ENCODE measurements around the gene TSPAN17. TPM values are rescaled to one million over a fixed set of nuclear protein-coding genes. Genes with fewer than 3 reads are reported as not detected.

TSPAN17 gene
- total RNA-seq, 1 donor from 2014 or later = 47.3 TPM

DNA sequence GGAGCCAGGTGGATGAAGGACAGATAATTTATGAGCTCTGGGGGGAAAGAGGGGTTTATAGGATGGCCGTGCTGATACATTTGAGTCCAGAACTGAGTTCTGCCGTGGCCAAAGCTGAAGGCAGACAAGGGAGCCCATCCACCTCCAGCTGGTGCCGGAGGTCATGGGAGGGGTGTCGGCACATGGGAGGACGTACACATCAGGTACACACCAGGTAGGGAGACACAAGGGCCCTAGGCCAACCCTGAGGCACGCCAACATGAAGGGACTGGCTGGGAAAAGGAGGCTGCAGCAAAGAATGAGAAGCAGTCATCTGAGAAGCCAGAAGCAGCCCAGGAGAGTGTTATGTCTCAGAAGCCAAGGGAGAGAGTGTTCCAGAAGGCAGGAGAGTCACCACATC lies 35.3 kb upstream of the TSPAN17 start:
- H3K36me3 Mint-ChIP-seq = no peaks in the 10 kb centered on the region
- no peak for DNase-seq (ENCODE audit: low spot score in 2 of 2, unreplicated experiment in 2 of 2)
- peaks cover 10% of the 10 kb centered on the region for H3K4me1 Mint-ChIP-seq
- no peaks in the 10 kb centered on the region for H3K9me3 Mint-ChIP-seq
- H3K27ac Mint-ChIP-seq = no peak overlapping the region
- peaks cover 68% of the 10 kb centered on the region for H3K27me3 Mint-ChIP-seq (ENCODE audit: low read depth)
- TF ChIP-seq, protein P1, sequence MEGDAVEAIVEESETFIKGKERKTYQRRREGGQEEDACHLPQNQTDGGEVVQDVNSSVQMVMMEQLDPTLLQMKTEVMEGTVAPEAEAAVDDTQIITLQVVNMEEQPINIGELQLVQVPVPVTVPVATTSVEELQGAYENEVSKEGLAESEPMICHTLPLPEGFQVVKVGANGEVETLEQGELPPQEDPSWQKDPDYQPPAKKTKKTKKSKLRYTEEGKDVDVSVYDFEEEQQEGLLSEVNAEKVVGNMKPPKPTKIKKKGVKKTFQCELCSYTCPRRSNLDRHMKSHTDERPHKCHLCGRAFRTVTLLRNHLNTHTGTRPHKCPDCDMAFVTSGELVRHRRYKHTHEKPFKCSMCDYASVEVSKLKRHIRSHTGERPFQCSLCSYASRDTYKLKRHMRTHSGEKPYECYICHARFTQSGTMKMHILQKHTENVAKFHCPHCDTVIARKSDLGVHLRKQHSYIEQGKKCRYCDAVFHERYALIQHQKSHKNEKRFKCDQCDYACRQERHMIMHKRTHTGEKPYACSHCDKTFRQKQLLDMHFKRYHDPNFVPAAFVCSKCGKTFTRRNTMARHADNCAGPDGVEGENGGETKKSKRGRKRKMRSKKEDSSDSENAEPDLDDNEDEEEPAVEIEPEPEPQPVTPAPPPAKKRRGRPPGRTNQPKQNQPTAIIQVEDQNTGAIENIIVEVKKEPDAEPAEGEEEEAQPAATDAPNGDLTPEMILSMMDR (IDR thresholded peaks at IDR 0.05; ENCODE audit: unreplicated experiment) = no peak
- H3K4me3 Mint-ChIP-seq = no peak overlapping the region

DNA sequence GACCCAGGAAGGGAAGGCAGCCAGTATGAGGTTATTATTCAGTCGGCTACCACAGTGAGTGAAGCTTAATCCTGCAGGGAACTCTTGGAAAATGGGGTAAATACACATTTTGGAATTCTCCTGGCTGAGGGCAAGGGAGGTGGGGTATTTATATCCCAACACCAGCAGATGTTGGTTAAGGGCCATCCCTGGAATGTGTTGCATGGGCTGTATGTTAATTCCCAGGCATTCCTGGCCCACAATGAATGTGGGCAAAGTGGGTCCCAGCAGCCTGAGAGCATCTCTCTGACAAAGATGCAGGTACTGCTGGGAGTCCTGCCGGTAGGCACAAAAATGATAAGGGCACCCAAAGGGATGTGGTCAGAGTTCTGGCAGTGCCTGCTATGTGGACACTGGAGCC lies 34.4 kb upstream of the TSPAN17 start:
- Mint-ChIP-seq H3K4me1 (peaks cover 10% of the 10 kb centered on the region), H3K27me3 (ENCODE audit: low read depth) (peaks cover 76% of the 10 kb centered on the region), H3K27ac (no peak overlapping the region), H3K9me3 (no peaks in the 10 kb centered on the region), H3K36me3 (no peaks in the 10 kb centered on the region), H3K4me3 (no peak overlapping the region)
- TF ChIP-seq, protein P1 (IDR thresholded peaks at IDR 0.05; ENCODE audit: unreplicated experiment) = no peak
- DNase-seq (ENCODE audit: low spot score in 2 of 2, unreplicated experiment in 2 of 2) = no peak

DNA sequence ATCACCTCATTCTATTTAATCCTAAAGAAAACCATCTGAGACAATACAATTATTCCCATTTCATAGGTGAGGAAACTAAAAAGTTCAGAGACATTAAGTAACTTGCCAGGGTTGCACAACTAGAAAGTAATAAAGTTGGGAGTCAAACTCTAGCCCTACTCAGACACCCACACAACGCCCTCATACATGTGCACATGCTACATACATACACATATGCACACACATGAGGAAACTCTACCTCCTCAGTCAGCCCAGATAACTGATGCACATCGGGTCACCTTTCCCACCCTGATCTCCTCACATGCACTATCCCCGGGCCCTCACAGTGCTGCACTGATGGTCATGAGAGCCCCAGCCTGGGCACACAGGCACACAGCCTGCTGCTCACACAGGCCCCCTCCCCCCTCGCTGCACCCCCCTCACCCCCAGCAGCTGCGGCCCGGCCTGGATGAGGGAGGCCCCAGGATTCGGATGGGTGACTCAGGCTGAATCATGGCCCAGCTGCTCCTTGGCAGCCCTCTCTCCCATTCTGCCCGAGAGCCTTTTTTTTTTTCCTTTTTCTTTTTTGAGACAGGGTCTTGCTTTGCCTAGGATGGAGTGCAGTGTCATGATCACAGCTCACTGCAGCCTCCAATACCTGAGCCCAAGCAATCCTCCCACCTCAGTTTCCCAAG lies 32.3 kb upstream of the TSPAN17 start:
- Mint-ChIP-seq H3K4me1 (peaks cover 3% of the 10 kb centered on the region), H3K27ac (no peak overlapping the region), H3K4me3 (no peak overlapping the region), H3K36me3 (no peaks in the 10 kb centered on the region), H3K27me3 (ENCODE audit: low read depth) (peaks cover 87% of the 10 kb centered on the region), H3K9me3 (no peaks in the 10 kb centered on the region)
- TF ChIP-seq, protein P1 (IDR thresholded peaks at IDR 0.05; ENCODE audit: unreplicated experiment) = no peak
- no peak for DNase-seq (ENCODE audit: low spot score in 2 of 2, unreplicated experiment in 2 of 2)

DNA sequence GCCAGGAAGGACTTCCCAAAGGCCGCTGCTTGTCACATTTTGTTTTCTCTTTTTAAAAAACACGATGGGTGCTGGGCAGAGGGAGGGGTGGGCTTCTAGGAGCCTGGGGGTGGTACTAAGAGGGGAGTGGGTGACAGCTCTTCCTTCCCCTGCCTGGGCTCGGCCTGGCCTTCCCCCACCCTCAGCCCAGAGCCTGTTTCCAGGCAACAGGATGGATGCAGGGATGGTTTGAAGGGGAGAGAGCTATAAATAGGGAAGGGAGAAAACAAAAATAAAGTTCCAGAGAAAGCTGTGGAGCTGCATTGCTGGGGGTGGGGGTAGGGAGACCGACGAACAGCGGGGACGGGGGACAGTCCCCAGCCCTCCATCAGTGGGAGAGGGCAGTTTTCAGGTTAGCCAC lies 30.8 kb upstream of the TSPAN17 start:
- H3K27me3 Mint-ChIP-seq (ENCODE audit: low read depth) = peaks cover 94% of the 10 kb centered on the region
- peaks cover 6% of the 10 kb centered on the region for H3K4me1 Mint-ChIP-seq
- TF ChIP-seq, protein P1 (IDR thresholded peaks at IDR 0.05; ENCODE audit: unreplicated experiment) = no peak

DNA sequence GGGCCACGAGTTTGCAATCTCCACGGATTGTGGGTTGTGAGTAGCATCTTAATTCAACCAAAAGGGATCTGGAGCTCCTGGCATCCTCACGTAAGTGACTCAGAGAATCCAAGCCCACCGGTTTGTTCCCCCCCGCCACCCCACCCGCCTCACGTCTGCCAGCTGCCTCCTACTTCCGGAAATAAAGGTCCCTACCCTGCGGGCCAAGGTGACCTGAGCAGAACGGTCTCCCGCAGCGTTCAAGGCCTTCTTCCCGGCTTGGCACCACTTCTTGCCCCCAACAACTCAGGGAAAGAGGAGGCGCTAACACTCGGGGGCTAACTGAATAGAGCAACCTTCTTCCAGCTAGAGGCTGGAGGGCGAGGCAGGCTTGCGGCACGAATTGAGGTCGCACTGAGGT lies 28.5 kb upstream of the TSPAN17 start:
- Mint-ChIP-seq H3K4me1 (peaks cover 6% of the 10 kb centered on the region), H3K27ac (no peak overlapping the region), H3K36me3 (no peaks in the 10 kb centered on the region), H3K4me3 (no peak overlapping the region), H3K9me3 (no peaks in the 10 kb centered on the region), H3K27me3 (ENCODE audit: low read depth) (peaks cover 94% of the 10 kb centered on the region)
- DNase-seq (ENCODE audit: low spot score in 2 of 2, unreplicated experiment in 2 of 2) = no peak
- TF ChIP-seq, protein P1 (IDR thresholded peaks at IDR 0.05; ENCODE audit: unreplicated experiment) = no peak

More for the DNA sequence above, 30.8 kb upstream of the TSPAN17 start:
- Mint-ChIP-seq H3K36me3 (no peaks in the 10 kb centered on the region), H3K27ac (no peak overlapping the region), H3K9me3 (no peaks in the 10 kb centered on the region), H3K4me3 (no peak overlapping the region)
- DNase-seq (ENCODE audit: low spot score in 2 of 2, unreplicated experiment in 2 of 2) = no peak

Measured in mesothelial cell of epicardium (in vitro differentiated cells).